KOPT-K1 (cell line): ENCODE measurements around the gene KLHL15.
"Not testable (repeated sequence)": the region's sequence is repeated elsewhere in the genome, so short reads cannot be mapped to it uniquely, and the experiment has no call there.

Source experiments
- H3K27ac ChIP-seq: fragments of 200-600 bp; sonication (generic); 2 replicates; pipeline ENCODE4 v1.5.1; 2016; ENCODE audit warnings: antibody characterized with exemption, mild to moderate bottlenecking, low read depth, low read length; ENCODE audit not compliant: poor library complexity, severe bottlenecking
- H3K36me3 ChIP-seq: fragments of 200-600 bp; sonication (generic); 2 replicates; pipeline ENCODE4 v1.5.1; 2017; ENCODE audit warnings: antibody characterized with exemption, mild to moderate bottlenecking, low read length, moderate library complexity; ENCODE audit not compliant: insufficient read depth
- H3K9me3 ChIP-seq: fragments of 200-600 bp; sonication (generic); 2 replicates; pipeline ENCODE4 v1.5.1; 2017; ENCODE audit warnings: antibody characterized with exemption, low read length, mild to moderate bottlenecking; ENCODE audit not compliant: insufficient read depth, poor library complexity, severe bottlenecking

KLHL15 gene

DNA sequence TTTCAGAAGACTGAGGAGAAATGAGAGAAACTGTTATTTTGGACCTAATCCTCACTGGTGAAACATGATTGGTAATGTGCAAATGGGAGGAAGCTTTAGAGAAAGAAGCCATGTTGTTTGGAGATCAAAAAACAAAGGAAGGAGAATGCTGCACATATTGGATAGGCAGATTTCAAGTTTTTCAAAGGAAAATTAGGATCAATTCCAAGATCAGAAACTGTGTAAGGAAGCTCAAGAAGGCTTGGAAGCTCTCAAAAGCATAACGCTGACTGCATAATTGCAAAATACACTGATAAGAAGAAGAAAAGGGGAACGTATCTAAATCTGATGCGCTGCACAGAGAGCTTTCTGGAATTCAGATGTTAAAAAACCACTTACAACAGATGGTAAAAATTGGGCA is 34.6 kb downstream of the KLHL15 start:
- Histone ChIP-seq H3K36me3 (peaks cover 74% of the 10 kb centered on the region), H3K27ac (no peak overlapping the region)

DNA sequence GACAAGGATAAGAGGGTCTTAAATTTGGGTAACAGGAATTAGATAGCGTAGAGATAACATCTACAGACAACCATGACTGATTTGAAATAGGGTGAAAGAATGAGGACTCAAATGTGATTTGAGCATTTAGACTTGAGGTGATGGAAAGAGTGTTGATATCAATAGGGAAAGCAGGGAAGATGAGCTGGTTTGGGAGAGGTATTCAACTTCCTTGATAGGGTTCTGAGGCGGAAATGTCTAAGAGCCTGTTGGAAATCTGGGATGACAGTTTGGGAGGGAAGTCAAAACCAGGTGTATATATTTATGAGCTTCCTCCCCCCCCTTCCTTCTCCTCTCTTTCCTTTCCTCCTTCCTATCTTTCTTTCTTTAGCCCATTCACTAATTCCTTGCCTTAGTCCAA is 36.5 kb downstream of the KLHL15 start:
- H3K36me3 ChIP-seq: peaks cover 81% of the 10 kb centered on the region

More for the DNA sequence above, 34.6 kb downstream of the KLHL15 start:
- no peaks in the 10 kb centered on the region for H3K9me3 ChIP-seq

DNA sequence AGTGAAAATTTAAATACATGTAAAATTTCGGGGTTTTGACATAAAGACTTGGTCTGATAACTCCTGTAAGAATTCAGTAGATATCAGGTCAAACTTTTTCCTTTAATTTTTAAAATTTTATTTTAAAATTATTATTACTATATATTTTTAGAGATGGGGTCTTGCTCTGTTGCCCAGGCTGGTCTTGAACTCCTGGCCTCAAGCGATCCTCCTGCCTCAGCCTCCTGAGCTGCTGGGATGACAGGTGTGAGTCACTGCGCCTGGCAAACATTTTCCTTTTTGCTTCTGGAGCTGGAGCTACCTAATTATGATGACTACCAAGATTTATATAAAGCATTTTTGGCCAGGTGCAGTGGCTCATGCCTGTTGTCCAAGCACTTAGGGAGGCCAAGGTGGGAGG is 37.3 kb downstream of the KLHL15 start:
- H3K36me3 ChIP-seq: peaks cover 84% of the 10 kb centered on the region
- H3K27ac ChIP-seq: no peak overlapping the region
- no peaks in the 10 kb centered on the region for H3K9me3 ChIP-seq

More for the DNA sequence above, 36.5 kb downstream of the KLHL15 start:
- Histone ChIP-seq H3K27ac (no peak overlapping the region), H3K9me3 (no peaks in the 10 kb centered on the region)

DNA sequence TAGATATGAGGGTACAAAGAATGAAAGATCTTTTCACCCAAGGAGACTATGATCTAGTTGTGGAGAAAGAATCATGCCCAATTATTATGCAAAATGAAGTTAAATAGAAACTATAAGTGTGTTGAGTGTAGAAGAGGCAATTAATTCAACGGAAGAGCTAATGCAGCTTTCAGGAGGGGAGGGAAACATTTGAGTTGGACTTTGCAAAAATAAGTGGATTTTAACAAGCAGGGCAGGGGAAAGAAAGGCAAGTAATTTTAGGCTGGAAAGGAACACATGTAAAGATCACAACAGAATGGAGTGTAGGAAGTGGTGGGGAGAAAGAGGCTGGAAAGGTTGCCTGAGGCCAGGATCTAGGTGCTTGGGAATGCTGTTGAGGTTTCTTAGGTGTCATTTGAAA is 44.1 kb downstream of the KLHL15 start:
- Histone ChIP-seq H3K9me3 (no peaks in the 10 kb centered on the region), H3K27ac (no peak overlapping the region), H3K36me3 (peaks cover 62% of the 10 kb centered on the region)

DNA sequence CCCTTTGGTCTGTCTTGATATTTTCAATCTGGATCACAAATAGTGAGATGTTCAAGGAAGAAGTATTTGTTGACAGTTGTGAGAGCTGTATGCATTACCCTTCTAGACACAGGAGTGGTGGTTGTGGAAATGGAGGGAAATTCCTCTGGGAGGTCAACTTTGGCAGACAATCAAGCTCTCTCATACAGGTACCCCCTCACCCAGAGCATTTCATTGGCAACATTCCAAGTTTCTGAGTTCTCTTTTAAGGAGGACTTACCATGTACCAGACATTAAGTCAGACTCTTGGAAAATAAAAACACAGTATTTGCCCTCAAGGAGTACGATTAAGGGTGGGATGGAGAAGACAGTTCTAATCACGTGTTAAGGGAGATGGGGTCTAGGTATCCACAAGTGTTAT is 45.3 kb downstream of the KLHL15 start:
- no peak overlapping the region for H3K27ac ChIP-seq
- H3K36me3 ChIP-seq: peaks cover 50% of the 10 kb centered on the region
- H3K9me3 ChIP-seq: no peaks in the 10 kb centered on the region

DNA sequence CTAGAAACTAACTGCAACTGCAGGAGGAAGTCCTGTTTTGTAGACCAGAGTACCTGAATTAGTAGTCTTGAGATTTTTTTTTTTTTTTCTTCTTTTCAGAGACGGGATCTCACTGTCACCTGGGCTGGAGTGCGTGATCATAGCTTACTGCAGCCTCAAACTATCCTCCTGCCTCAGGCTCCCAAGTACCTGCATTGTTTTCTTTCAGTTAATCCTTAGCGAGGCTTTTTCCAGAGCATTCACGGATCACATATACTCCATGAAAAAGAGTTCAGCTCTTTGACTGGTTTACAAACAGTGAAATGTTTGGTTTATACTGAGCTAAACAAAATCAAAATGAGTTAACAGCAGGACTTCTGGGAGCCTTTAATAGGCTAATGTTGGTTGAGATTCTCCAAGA is 45.8 kb downstream of the KLHL15 start:
- Histone ChIP-seq H3K36me3 (peaks cover 45% of the 10 kb centered on the region), H3K27ac (no peak overlapping the region), H3K9me3 (no peaks in the 10 kb centered on the region)

DNA sequence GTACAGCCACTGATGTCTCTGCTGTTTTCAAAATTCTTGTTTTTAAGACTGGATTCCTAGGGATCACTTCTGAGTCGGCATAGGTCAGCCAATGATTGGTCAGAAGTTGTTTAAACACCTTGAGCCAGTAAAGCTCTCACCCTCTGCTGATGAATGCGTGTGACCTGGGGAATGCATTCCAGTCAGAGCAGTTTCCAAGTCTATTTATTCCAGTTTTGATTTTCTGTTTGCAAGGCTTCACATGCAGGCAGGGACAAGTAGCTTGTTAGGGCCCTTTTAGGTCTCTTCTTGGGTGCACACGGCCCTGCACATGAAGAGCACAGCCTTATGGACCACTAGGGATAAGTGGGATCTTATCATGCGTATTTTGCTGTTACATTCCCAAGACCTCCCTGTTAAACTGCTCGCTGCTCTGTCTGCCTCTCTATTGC is 47.0 kb downstream of the KLHL15 start:
- Histone ChIP-seq H3K27ac (no peak overlapping the region), H3K36me3 (peaks cover 34% of the 10 kb centered on the region), H3K9me3 (no peaks in the 10 kb centered on the region)

DNA sequence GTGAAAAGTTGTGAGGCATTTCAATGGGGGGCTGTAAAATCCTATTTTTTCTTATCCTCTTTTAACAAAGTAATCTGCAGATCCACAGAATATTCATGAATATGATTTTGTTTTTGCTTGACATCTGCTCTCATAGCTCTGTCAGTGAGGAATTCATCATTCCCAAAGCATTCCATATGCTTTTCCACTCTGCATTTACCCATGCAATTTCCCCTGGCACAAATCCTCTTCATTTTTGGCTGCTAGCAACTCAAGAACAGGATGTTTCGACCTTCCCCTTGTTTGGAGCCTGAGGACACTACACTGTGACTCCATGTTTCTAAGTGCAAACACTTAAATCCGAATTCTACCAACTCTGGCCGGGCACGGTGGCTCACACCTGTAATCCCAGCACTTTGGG is 48.5 kb downstream of the KLHL15 start:
- Histone ChIP-seq H3K9me3 (no peaks in the 10 kb centered on the region), H3K36me3 (peaks cover 20% of the 10 kb centered on the region), H3K27ac (no peak overlapping the region)

DNA sequence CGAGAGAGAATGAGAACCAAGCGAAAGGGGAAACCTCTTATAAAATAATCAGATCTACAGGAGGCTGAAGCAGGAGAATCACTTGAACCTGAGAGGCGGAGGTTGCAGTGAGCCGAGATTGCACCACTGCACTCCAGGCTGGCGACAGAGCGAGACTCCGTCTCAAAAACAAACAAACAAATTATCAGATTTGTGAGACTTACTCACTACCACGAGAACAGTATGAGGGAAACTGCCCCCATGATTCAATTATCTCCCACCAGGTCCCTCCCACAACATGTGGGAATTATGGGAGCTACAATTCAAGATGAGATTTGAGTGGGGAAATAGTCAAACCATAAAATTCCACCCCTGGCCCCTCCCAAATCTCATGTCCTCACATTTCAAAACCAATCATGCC is 61.4 kb downstream of the KLHL15 start:
- not testable (repeated sequence) for H3K27ac ChIP-seq, H3K36me3 ChIP-seq, H3K9me3 ChIP-seq

DNA sequence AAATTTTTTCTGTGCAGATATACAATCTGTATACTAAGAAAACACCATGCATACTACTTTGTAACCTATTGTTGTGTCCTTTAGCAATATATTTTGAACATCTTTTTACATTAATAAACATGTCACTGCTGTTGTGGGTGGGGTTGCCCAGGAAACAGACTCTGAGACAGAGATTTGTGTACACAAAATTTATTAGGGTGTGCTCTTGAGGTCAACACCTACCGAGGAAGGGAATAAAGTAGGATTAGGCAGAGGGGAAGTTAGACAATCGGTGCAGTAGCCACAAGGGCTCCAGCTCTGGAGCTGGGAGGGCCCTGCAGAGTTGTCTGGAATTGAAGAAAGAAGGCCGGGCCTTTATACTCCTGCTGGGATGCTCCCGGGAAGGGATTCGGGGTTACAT is 62.8 kb downstream of the KLHL15 start:
- Histone ChIP-seq H3K36me3 (no peaks in the 10 kb centered on the region), H3K27ac (no peak overlapping the region), H3K9me3 (no peaks in the 10 kb centered on the region)

DNA sequence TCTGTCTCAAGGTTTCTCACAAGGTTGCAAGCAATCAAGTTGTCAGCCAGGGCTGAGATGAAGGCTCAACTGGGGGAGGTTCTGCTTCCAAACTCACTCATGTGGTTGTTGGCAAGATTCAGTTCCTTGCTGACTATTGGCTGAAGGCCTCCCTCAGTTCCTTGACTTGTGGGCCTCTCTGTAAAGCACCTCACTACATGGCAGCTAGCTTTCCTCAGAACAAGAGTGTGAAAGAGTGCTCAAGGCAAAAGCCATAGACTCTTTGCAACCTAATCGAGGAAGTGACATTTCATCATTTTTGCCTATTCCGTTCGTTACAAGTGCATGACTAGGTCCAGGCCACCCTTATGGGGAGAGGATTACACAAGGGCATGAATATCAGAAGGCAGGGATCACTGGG is 67.2 kb downstream of the KLHL15 start:
- H3K27ac ChIP-seq: peak overlapping the region; percentile 56
- H3K36me3 ChIP-seq: no peaks in the 10 kb centered on the region
- no peaks in the 10 kb centered on the region for H3K9me3 ChIP-seq

DNA sequence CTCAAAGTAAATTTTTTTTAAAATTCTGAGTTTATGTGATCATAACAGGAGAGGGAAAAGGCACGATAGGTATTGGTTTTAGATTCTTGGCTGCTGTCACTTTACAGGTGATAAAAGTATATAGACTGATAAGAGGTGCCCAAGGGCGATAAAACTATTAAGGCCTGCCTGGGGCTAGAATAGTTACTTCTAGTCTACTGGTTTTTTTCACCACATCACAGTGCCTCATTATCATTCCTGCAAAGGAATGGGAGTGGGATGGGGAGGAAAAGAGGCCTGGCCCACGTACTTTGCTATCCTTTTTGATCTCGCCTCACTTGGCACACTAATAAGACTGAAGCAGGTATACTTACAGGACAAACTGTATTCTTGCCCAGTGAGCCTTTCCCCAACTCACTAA is 72.6 kb downstream of the KLHL15 start:
- Histone ChIP-seq H3K9me3 (no peaks in the 10 kb centered on the region), H3K27ac (peak overlapping the region; percentile 90), H3K36me3 (no peaks in the 10 kb centered on the region)

DNA sequence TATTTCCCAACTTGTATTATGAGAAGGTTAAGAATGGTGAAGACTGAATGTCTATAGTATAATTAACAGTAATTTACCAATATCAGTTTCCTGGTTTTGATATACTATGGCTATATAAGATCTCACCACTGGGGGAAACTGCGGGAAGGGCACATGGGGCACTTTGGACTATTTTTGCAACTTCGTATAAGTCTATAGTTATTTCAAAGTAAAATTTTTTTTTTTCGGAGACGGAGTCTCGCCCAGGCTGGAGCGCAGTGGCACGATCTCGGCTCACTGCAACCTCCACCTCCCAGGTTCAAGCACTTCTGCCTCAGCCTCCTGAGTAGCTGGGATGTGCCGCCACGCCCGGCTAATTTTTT is 73.1 kb downstream of the KLHL15 start:
- Histone ChIP-seq H3K36me3 (no peaks in the 10 kb centered on the region), H3K9me3 (no peaks in the 10 kb centered on the region), H3K27ac (peak overlapping the region; percentile 90)

DNA sequence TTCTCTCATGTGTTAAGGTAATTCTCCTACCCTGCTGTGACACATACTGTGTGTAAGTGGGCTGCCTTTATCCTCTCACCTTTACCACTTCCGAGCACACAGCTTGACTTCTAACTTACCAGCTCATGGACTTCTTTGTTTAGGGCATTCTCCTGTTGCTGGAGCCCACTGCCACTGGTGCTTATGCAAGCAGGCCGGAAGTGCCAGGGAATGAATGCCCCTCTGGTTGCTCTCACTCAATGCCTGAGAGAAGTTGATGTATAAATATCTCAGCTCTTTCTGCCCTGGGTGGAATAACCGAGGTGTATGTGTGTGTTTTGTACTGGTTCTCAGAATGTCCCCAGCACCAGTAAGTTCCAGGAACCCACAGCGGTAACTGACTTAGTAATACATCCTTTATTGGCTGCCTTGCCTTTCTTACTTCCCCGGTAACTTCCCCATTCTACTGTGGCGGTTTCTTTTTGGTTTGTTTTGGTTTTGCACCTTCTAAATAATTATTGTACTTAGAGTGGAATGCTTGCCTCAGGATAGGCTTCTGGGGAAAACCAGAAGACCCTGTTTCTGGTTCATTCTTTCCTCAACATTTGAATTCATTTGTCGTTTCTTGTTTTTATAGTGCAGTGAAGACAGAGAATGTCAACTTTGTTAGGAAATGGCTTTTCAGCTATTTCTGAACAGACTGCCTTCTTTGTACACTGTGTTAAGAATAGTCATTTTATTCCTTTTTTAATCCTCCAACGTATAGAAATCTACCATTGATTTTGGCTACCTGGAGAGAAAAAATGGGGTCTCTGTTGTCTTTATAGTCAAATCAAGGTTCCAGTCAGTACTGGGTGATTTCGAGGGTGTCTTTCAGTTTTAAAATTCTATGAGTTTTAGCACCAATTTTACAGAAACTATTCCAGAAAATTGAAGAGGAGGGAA is 73.7 kb downstream of the KLHL15 start:
- no peaks in the 10 kb centered on the region for H3K36me3 ChIP-seq
- no peaks in the 10 kb centered on the region for H3K9me3 ChIP-seq
- peak overlapping the region; percentile 90 for H3K27ac ChIP-seq

DNA sequence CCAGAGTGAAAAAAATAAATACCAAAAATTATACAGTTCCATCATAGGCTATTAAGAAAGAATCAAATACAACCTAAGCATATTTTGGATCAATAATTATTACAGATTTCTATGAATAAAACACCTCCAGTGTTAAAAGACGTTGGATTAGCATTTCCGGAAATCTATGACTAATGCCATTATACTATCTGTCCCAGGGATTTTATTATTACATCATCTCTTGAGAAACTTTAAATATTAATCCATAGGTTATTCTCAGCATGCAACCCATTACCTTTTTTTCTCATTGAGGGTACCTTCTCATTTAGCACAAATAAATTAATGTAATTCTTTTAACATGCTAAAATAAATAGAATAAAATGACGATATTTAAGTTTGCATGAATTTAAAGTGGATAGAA is 74.6 kb downstream of the KLHL15 start:
- peak overlapping the region; percentile 90 for H3K27ac ChIP-seq
- H3K9me3 ChIP-seq: no peaks in the 10 kb centered on the region
- no peaks in the 10 kb centered on the region for H3K36me3 ChIP-seq

DNA sequence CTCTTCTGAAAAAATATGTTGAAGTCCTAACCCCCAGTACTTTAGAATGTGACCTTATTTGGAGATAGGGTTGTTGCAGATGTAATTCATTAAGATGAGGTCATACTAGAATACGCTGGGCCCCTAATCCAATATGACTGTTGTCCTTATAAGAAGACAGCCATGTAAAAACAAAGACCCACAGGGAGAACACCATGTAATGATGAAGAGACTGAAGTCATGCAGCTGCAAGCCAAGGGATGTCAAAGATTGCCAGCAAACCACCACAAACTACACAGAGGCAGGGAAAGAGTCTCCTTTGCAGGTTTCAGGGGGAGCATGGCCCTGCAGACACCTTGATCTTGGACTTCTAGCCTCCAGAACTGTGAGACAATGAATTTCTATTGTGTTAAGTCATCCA is 81.8 kb downstream of the KLHL15 start:
- Histone ChIP-seq H3K36me3 (no peaks in the 10 kb centered on the region), H3K9me3 (no peaks in the 10 kb centered on the region), H3K27ac (no peak overlapping the region)
